ENCODE results near the gene FBXL4.

Gene FBXL4

GRCh38 chr6:98836025-98836961, 111.5 kb downstream of the FBXL4 start:
- no peak for DNase-seq (ENCODE audit: low read depth)
- H3K4me3 ChIP-seq (ENCODE audit: low read length), result no peak overlapping the region
- TF ChIP-seq, protein P1, sequence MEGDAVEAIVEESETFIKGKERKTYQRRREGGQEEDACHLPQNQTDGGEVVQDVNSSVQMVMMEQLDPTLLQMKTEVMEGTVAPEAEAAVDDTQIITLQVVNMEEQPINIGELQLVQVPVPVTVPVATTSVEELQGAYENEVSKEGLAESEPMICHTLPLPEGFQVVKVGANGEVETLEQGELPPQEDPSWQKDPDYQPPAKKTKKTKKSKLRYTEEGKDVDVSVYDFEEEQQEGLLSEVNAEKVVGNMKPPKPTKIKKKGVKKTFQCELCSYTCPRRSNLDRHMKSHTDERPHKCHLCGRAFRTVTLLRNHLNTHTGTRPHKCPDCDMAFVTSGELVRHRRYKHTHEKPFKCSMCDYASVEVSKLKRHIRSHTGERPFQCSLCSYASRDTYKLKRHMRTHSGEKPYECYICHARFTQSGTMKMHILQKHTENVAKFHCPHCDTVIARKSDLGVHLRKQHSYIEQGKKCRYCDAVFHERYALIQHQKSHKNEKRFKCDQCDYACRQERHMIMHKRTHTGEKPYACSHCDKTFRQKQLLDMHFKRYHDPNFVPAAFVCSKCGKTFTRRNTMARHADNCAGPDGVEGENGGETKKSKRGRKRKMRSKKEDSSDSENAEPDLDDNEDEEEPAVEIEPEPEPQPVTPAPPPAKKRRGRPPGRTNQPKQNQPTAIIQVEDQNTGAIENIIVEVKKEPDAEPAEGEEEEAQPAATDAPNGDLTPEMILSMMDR (conservative IDR thresholded peaks at IDR 0.05; ENCODE audit: low read length), result no peak

DNA sequence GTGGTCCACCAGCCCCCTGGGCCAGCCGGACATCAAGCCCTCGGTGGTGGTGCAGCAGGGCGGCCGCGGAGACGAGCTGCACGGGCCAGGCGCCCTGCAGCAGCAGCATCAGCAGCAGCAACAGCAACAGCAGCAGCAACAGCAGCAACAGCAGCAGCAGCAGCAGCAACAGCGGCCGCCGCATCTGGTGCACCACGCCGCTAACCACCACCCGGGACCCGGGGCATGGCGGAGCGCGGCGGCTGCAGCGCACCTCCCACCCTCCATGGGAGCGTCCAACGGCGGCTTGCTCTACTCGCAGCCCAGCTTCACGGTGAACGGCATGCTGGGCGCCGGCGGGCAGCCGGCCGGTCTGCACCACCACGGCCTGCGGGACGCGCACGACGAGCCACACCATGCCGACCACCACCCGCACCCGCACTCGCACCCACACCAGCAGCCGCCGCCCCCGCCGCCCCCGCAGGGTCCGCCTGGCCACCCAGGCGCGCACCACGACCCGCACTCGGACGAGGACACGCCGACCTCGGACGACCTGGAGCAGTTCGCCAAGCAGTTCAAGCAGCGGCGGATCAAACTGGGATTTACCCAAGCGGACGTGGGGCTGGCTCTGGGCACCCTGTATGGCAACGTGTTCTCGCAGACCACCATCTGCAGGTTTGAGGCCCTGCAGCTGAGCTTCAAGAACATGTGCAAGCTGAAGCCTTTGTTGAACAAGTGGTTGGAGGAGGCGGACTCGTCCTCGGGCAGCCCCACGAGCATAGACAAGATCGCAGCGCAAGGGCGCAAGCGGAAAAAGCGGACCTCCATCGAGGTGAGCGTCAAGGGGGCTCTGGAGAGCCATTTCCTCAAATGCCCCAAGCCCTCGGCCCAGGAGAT, 112.4 kb downstream of the FBXL4 start:
- TF ChIP-seq, protein P1 (conservative IDR thresholded peaks at IDR 0.05; ENCODE audit: low read length), result no peak
- DNase-seq (ENCODE audit: low read depth), result no peak
- H3K4me3 ChIP-seq (ENCODE audit: low read length), result peak overlapping the region; percentile 24

DNA sequence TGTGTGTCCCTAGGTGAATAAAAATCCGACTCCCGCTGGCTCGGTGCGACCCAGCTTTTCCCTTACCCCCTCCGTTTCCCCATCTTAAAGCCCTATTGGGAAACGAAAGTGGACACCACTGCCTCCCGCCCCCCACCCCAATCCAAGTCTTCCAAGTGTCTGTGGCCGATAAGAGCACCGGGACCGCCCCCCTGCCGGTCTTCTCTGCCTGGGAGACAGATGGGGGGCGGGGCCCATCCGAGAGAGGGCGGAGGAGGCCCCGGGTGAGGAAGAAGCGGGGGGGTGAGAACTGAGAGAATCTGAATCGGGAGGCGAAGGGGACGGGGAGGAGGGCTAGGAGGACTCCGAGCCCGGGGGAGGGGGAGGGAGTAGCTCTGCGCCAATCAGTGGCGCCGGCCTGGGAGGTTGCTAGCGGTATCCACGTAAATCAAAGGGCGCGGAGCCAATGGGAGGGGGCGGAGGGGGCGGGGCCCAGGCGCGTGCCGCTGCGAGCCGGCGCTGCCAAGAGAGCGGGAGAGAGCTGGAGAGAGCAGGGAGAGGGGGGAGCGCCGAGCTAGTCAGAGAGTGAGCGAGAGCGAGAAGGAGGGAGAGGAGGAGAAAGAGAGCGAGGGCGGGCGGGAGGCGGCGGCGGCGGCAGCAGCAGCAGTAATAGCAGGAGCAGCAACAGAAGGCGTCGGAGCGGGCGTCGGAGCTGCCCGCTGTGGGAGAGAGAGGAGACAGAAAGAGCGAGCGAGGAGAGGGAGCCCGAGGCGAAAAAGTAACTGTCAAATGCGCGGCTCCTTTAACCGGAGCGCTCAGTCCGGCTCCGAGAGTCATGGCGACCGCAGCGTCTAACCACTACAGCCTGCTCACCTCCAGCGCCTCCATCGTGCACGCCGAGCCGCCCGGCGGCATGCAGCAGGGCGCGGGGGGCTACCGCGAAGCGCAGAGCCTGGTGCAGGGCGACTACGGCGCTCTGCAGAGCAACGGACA, 113.4 kb downstream of the FBXL4 start, which contains the start of gene POU3F2:
Gene POU3F2, plus strand, starts transcription at position 515 of the 972 bp plus-strand sequence. Its CDS starts 300 bp downstream, at position 815.
- TF ChIP-seq, protein P1 (conservative IDR thresholded peaks at IDR 0.05; ENCODE audit: low read length), result no peak
- peak within 1 kb of the TSS; percentile 54 for H3K4me3 ChIP-seq (ENCODE audit: low read length)
- peak; percentile 62 for DNase-seq (ENCODE audit: low read depth)

DNA sequence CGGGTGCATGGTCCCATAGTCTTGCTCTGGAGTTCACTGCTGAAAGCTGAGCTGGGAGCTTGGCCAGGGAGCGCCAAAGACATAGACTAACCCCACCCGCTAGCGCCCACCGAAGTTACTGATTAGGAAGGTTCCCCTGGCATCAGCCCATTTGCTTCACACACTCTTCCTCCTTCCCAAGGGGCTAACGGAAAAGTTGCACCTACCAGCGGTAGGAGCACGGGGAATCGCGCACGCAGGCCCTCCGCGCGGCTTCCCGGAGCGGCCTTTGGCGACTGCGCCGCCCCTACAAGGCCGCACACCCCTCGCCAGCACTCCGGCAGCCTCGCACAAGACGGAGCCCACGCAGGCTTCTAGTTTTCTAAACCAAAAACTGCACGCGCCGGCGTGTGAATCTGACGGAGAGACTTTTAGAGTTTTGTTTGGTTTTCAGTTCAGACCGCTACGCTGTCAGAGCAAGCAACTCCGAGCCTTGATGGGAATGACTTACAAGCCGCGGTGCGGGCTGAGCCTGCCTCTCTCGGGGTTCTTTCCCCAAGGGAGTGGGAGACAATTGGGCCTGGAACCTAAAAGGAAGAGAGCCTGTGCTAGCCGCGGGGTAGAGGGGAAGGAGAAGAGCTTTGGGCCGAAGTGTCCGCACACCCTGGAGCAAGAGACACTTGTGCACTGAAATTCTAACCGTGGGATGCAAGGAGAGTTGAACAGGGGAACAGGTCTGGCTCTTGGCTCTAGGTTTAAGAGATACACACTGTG, 114.3 kb downstream of the FBXL4 start:
- peak; percentile 9 for DNase-seq (ENCODE audit: low read depth)
- TF ChIP-seq, protein P1 (conservative IDR thresholded peaks at IDR 0.05; ENCODE audit: low read length), result no peak
- H3K4me3 ChIP-seq (ENCODE audit: low read length), result peak overlapping the region; percentile 54

- TF ChIP-seq, protein P1 (conservative IDR thresholded peaks at IDR 0.05; ENCODE audit: low read length), result no peak
- DNase-seq (ENCODE audit: low read depth), result peak; percentile 22
- peak overlapping the region; percentile 54 for H3K4me3 ChIP-seq (ENCODE audit: low read length)
Observed at GRCh38 chr6:98833057-98833306, 114.8 kb downstream of the FBXL4 start.

All from AG10803 (cell line).